Measurements from ENCODE around the gene XKR7.

Gene XKR7

GRCh38 chr20:31987744-31988143, 19.8 kb downstream of the XKR7 start:
- H3K27me3 ChIP-seq, result peaks cover 20% of the 10 kb centered on the region

GRCh38 chr20:31988430-31989015, 20.6 kb downstream of the XKR7 start:
- no peak for TF ChIP-seq CTCF (IDR thresholded peaks at IDR 0.05)
- no peaks in the 10 kb centered on the region for H3K4me1 ChIP-seq (ENCODE audit: control insufficient read depth in 1 of 2, insufficient read depth in 1 of 2, low read depth in 1 of 2, low read length in 1 of 2)
- peaks cover 28% of the 10 kb centered on the region for H3K27me3 ChIP-seq
- H3K4me3 ChIP-seq (ENCODE audit: low read depth in 1 of 2, low read length in 1 of 2), result no peak overlapping the region
- no peaks in the 10 kb centered on the region for H3K36me3 ChIP-seq
- no peaks in the 10 kb centered on the region for H3K9me3 ChIP-seq
- no peak overlapping the region for H3K27ac ChIP-seq

More at GRCh38 chr20:31987744-31988143, 19.8 kb downstream of the XKR7 start:
- Histone ChIP-seq H3K36me3 (no peaks in the 10 kb centered on the region), H3K4me1 (ENCODE audit: control insufficient read depth in 1 of 2, insufficient read depth in 1 of 2, low read depth in 1 of 2, low read length in 1 of 2) (no peaks in the 10 kb centered on the region), H3K4me3 (ENCODE audit: low read depth in 1 of 2, low read length in 1 of 2) (no peak overlapping the region), H3K9me3 (no peaks in the 10 kb centered on the region), H3K27ac (no peak overlapping the region)
- TF ChIP-seq CTCF (IDR thresholded peaks at IDR 0.05), result no peak

GRCh38 chr20:31989030-31989645, 21.2 kb downstream of the XKR7 start:
- no peak overlapping the region for H3K4me3 ChIP-seq (ENCODE audit: low read depth in 1 of 2, low read length in 1 of 2)
- no peak overlapping the region for H3K27ac ChIP-seq
- peaks cover 34% of the 10 kb centered on the region for H3K27me3 ChIP-seq
- H3K9me3 ChIP-seq, result no peaks in the 10 kb centered on the region
- H3K36me3 ChIP-seq, result no peaks in the 10 kb centered on the region
- TF ChIP-seq CTCF (IDR thresholded peaks at IDR 0.05), result no peak
- H3K4me1 ChIP-seq (ENCODE audit: control insufficient read depth in 1 of 2, insufficient read depth in 1 of 2, low read depth in 1 of 2, low read length in 1 of 2), result no peaks in the 10 kb centered on the region

GRCh38 chr20:31990641-31991338, 22.8 kb downstream of the XKR7 start:
- Histone ChIP-seq H3K4me3 (ENCODE audit: low read depth in 1 of 2, low read length in 1 of 2) (no peak overlapping the region), H3K9me3 (no peaks in the 10 kb centered on the region), H3K36me3 (no peaks in the 10 kb centered on the region), H3K27ac (no peak overlapping the region), H3K4me1 (ENCODE audit: control insufficient read depth in 1 of 2, insufficient read depth in 1 of 2, low read depth in 1 of 2, low read length in 1 of 2) (no peaks in the 10 kb centered on the region), H3K27me3 (peaks cover 45% of the 10 kb centered on the region)
- TF ChIP-seq CTCF (IDR thresholded peaks at IDR 0.05), result no peak

GRCh38 chr20:31991339-31991705, 23.4 kb downstream of the XKR7 start:
- H3K9me3 ChIP-seq, result no peaks in the 10 kb centered on the region
- H3K27ac ChIP-seq, result no peak overlapping the region
- no peaks in the 10 kb centered on the region for H3K36me3 ChIP-seq
- H3K4me3 ChIP-seq (ENCODE audit: low read depth in 1 of 2, low read length in 1 of 2), result no peak overlapping the region
- no peaks in the 10 kb centered on the region for H3K4me1 ChIP-seq (ENCODE audit: control insufficient read depth in 1 of 2, insufficient read depth in 1 of 2, low read depth in 1 of 2, low read length in 1 of 2)
- TF ChIP-seq CTCF (IDR thresholded peaks at IDR 0.05), result no peak
- H3K27me3 ChIP-seq, result peaks cover 50% of the 10 kb centered on the region
